Peyer's patch (tissue), 4 donors: ENCODE results near the gene PDAP1. TPM values are rescaled to one million over a fixed set of nuclear protein-coding genes. Genes with fewer than 3 reads are reported as not detected.

ENCODE experiments used
- DNase-seq, 3 donors: peaks; one replicate each; pipeline ENCODE4 v3.0.0-alpha.2; 2017 to 2019
- H3K27ac ChIP-seq, 4 donors: fragments of 200-600 bp; sonication (generic); one replicate each; pipeline ENCODE4 v1.5.1; 2016 to 2019
- H3K27me3 ChIP-seq, 2 donors: fragments of 200-600 bp; sonication (generic); one replicate each; pipeline ENCODE4 v1.5.1; 2019
- H3K36me3 ChIP-seq, 3 donors: fragments of 200-600 bp; sonication (generic); one replicate each; pipeline ENCODE4 v1.5.1; 2016 to 2019
- H3K4me1 ChIP-seq, 4 donors: fragments of 200-600 bp; sonication (generic); one replicate each; pipeline ENCODE4 v1.5.1; 2016 to 2019
- H3K4me3 ChIP-seq, 4 donors: fragments of 200-600 bp; sonication (generic); 1 replicate in 3 of 4; 2 replicates in 1 of 4; pipeline ENCODE4 v1.5.1; 2016 to 2019; ENCODE audit warnings: mild to moderate bottlenecking in 1 of 4
- H3K9me3 ChIP-seq, 4 donors: fragments of 200-600 bp; sonication (generic); one replicate each; pipeline ENCODE4 v1.5.1; 2016 to 2019; ENCODE audit warnings: mild to moderate bottlenecking in 1 of 4
- POLR2A ChIP-seq, 2 donors: fragments of 450-650 bp; IDR thresholded peaks; one replicate each; pipeline ENCODE4 v1.5.1; 2017; ENCODE audit warnings: antibody characterized with exemption in 2 of 2, mild to moderate bottlenecking in 2 of 2, moderate library complexity in 2 of 2
- total RNA-seq, 4 donors: library from RNA; depleted of rRNA; stranded (reverse); fragments of >200 nt; gene quantifications; one replicate each; pipeline ENCODE4 v1.1.0, GENCODE V29; 2016
- TF ChIP-seq, protein P1 (sequence below), 6 experiments: fragments of 450-650 bp in 4 of 6; fragments of 200-600 bp in 2 of 6; sonication (generic) in 1 of 6; IDR thresholded peaks; one replicate each; pipeline ENCODE4 v1.5.1; 2017 to 2019; ENCODE audit warnings: antibody characterized with exemption in 6 of 6, mild to moderate bottlenecking in 3 of 6, moderate library complexity in 1 of 6

The PDAP1 gene
- total RNA-seq, 4 donors from 2014 or later: 32.4 to 52.0 (median 40.6) TPM

DNA sequence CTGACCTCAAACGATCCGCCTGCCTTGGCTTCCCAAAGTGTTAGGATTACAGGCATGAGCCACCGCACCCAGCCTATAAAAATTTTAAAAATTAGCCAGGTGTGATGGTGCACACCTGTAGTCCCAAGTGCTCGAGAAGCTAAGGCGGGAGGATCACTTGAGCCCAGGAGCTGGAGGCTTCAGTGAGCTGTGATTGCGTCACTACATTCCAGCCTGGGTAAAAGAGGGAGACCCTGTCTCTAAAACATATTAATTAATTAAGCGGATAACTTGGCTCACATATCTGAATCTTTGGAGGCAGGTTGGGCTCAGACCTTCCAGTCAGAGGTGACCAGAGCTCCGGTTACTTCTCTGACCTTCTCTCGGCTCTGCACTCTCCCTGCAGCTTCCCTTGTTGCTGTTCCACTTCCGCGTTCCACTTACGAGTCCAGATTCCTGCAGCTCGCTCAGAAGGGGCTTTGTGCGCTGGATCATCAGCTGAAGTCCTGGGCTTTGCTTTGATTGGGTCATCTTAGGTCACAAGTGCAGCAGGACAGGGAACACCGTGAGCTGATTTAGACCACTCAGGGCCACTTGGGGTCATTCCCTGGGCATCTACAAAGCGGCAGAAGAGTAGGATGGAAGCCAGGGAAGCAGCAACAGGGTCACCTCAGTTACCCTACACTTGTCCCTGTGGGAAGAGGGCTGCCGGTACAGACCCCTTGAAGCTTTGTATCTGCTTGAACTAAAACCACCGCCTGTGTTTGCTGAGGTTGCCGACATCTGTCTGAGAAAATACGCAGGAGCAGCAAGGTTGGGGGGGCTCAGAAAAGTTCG is 35.9 kb downstream of the PDAP1 start:
- TF ChIP-seq, protein P1, sequence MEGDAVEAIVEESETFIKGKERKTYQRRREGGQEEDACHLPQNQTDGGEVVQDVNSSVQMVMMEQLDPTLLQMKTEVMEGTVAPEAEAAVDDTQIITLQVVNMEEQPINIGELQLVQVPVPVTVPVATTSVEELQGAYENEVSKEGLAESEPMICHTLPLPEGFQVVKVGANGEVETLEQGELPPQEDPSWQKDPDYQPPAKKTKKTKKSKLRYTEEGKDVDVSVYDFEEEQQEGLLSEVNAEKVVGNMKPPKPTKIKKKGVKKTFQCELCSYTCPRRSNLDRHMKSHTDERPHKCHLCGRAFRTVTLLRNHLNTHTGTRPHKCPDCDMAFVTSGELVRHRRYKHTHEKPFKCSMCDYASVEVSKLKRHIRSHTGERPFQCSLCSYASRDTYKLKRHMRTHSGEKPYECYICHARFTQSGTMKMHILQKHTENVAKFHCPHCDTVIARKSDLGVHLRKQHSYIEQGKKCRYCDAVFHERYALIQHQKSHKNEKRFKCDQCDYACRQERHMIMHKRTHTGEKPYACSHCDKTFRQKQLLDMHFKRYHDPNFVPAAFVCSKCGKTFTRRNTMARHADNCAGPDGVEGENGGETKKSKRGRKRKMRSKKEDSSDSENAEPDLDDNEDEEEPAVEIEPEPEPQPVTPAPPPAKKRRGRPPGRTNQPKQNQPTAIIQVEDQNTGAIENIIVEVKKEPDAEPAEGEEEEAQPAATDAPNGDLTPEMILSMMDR (IDR thresholded peaks at IDR 0.05): no peak
- no peak for TF ChIP-seq POLR2A (IDR thresholded peaks at IDR 0.05)
- Histone ChIP-seq H3K36me3 (peaks cover 0 to 11% (median 0%) of the 10 kb centered on the region in 3 donors), H3K27ac (peak overlapping the region in 3 of 4 donors; percentile 11 to 72 (median 69)), H3K27me3 (no peaks in the 10 kb centered on the region), H3K4me1 (peaks cover 0 to 18% (median 4%) of the 10 kb centered on the region in 4 donors), H3K4me3 (peak overlapping the region in 1 of 4 donors; percentile 31), H3K9me3 (no peaks in the 10 kb centered on the region)
- no peak for DNase-seq

DNA sequence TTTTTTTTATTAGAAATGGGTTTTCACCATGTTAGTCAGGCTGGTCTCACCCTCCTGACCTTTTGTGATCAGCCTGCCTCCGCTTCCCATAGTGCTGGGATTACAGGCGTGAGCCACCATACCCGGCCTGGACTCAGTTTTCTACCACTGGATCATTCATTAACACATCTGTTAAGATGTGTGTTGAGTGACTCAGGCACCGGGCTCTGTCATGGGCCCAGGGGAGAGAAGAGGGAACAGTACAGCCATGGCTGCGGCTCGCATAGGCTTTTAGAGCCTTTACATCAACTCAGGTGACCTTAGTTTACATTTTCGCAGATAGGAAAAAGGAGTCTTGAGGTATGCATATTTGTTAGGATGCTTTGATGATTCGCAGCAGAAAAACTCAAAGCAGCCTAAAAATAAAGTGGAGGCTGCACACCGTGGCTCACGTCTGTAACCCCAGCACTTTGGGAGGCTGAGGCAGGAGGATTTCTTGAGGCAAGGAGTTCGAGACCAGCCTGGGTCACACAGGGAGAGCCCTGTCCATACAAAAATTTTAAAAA is 36.9 kb downstream of the PDAP1 start:
- Histone ChIP-seq H3K9me3 (no peaks in the 10 kb centered on the region), H3K4me1 (peaks cover 0 to 10% (median 4%) of the 10 kb centered on the region in 4 donors), H3K27ac (no peak overlapping the region), H3K27me3 (no peaks in the 10 kb centered on the region), H3K36me3 (peaks cover 0 to 22% (median 0%) of the 10 kb centered on the region in 3 donors), H3K4me3 (no peak overlapping the region)
- no peak for TF ChIP-seq POLR2A (IDR thresholded peaks at IDR 0.05)
- TF ChIP-seq, protein P1 (IDR thresholded peaks at IDR 0.05): no peak
- DNase-seq: no peak

DNA sequence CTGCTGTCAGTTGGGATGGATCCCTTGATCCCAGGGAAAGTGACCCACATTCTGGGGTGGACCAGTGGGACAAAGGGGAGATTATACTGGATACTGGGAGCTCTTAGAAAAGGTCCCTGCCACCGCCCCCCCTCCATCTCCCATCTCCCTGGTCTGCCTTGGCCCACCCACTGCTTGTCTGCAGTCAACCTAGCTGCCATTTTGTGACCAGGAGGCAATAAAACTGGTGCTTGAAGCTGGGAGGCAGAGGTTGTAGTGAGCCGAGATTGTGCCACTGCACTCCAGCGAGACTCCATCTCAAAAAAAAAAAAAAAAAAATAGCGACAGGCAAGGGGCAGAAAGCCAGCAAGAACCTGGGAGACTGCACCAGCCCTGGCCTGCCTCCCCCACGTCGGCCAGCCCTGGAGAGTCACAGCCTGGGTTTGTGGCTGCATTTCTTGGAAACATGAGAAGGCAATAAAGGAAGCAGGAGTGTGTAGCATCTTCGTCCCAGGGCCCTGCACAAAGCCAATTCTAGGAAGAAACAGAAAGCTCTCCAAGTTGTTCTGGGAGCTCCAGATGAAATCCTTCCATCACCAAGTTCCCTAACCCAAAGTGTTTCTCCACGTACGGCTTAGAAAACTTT is 38.5 kb downstream of the PDAP1 start:
- peaks cover 0 to 37% (median 0%) of the 10 kb centered on the region in 3 donors for H3K36me3 ChIP-seq
- no peak for DNase-seq
- TF ChIP-seq POLR2A (IDR thresholded peaks at IDR 0.05): no peak
- TF ChIP-seq, protein P1 (IDR thresholded peaks at IDR 0.05): no peak
- H3K9me3 ChIP-seq: no peaks in the 10 kb centered on the region
- H3K27ac ChIP-seq: no peak overlapping the region
- peaks cover 0 to 7% (median 0%) of the 10 kb centered on the region in 4 donors for H3K4me1 ChIP-seq
- no peak overlapping the region for H3K4me3 ChIP-seq
- H3K27me3 ChIP-seq: no peaks in the 10 kb centered on the region

DNA sequence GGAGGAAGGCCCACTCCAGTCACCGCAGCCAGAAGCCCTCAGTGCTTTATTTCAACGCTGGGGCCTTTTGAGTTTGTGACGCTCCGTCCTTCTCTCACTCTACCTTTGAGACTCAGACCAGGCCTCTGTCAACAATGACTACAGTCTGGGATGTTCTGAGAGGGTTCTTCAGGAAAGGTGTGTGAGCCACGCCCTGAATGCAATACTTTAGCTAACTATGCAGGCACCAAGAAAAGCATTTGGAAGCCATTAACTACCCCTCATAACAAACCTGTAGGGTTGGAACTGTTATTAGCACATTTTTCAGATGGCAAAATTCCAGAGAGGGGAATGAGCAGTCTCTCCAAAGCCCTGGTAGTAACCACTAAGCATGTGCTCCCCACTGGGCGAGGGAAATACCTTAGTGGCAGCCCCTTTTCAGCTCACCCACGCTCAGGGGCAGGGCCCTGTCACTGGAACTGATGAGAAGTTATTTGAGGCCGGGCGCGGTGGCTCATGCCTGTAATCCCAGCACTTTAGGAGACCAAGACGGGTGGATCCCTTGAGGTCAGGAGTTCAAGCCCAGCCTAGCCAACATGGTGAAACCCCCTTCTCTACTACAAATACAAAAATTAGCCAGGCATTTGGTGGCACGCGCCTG is 39.5 kb downstream of the PDAP1 start:
- no peak overlapping the region for H3K4me3 ChIP-seq
- no peaks in the 10 kb centered on the region for H3K9me3 ChIP-seq
- no peaks in the 10 kb centered on the region for H3K27me3 ChIP-seq
- no peak for DNase-seq
- peaks cover 0 to 2% (median 0%) of the 10 kb centered on the region in 4 donors for H3K4me1 ChIP-seq
- TF ChIP-seq POLR2A (IDR thresholded peaks at IDR 0.05): no peak
- TF ChIP-seq, protein P1 (IDR thresholded peaks at IDR 0.05): no peak
- peaks cover 0 to 48% (median 0%) of the 10 kb centered on the region in 3 donors for H3K36me3 ChIP-seq
- H3K27ac ChIP-seq: no peak overlapping the region

DNA sequence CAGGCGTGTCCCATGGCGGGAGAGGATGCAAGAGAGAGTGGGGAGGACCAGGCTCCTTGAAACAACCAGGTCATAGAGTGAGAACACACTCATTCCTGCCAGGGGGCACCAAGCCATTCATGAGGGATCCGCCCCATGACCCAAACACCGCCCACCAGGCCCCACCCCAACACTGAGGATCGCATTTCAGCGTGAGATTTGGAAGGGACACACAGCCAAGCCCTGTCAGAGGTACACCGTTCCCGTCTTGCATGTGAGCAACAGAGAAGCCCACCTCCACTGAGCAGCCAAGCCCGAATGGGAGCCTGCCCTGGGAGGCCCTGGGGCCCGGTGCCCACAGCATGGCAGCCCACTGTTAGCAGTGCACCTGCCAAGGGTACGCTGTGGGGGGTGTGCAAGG is 41.8 kb downstream of the PDAP1 start:
- H3K27ac ChIP-seq: no peak overlapping the region
- H3K9me3 ChIP-seq: no peaks in the 10 kb centered on the region
- H3K4me3 ChIP-seq: no peak overlapping the region
- no peaks in the 10 kb centered on the region for H3K27me3 ChIP-seq
- no peaks in the 10 kb centered on the region for H3K4me1 ChIP-seq
- TF ChIP-seq, protein P1 (IDR thresholded peaks at IDR 0.05): no peak
- TF ChIP-seq POLR2A (IDR thresholded peaks at IDR 0.05): no peak
- peaks cover 0 to 70% (median 0%) of the 10 kb centered on the region in 3 donors for H3K36me3 ChIP-seq
- DNase-seq: no peak
